ENCODE results near the gene TBC1D17. TPM values are rescaled to one million over a fixed set of nuclear protein-coding genes. Genes with fewer than 3 reads are reported as not detected.
A peak's percentile ranks its signal among the peaks of the same experiment; 100 is the strongest.

TBC1D17 gene
- total RNA-seq, 6 experiments from 2014 or later, result 42.8 to 53.3 (median 46.8) TPM

DNA sequence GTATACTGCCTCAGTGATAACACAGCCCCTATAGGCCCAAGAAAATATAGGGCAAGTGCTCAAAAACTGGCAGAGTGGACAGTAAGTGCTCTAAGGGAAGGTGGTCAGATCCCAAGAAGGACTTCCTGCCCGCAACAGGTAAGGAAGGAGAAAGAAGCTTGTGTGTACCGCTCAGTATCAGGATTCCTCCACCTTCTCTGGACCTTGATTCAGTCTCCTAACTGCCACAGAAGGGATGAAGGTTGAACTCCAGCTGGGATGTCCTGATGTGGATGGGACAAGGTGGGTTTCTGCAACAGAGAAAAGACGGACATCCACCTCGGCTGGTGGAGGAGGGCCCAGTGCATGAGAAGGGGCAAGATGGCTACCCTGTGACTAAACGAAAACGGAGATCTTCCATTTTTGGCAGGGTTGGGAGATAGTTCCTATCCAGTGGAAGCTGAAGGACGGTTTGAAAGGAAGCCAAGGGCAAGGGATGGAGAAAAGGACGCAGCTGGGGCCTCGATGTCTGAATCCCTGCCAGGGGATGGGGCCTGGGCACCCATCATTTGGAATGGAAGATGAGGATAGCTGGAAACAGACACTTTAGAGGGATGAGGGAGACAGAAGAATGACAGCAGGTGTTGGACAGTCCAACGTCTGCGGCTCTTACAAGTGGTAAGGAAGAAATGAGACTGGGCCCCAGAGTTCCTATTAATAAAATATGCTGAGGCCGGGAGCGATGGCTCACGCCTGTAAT is 50.2 kb downstream of the TBC1D17 start:
- Mint-ChIP-seq H3K4me1 (ENCODE audit: low read depth) (peaks cover 27% of the 10 kb centered on the region), H3K27me3 (ENCODE audit: insufficient read depth) (peaks cover 11% of the 10 kb centered on the region; the same call in 1 of the 2 replicates), H3K4me3 (peak overlapping the region; percentile 95), H3K36me3 (ENCODE audit: low read depth) (peaks cover 51% of the 10 kb centered on the region), H3K9me3 (peaks cover 8% of the 10 kb centered on the region; the same call in 1 of the 2 replicates), H3K27ac (peak overlapping the region; percentile 64)
- TF ChIP-seq, protein P1, sequence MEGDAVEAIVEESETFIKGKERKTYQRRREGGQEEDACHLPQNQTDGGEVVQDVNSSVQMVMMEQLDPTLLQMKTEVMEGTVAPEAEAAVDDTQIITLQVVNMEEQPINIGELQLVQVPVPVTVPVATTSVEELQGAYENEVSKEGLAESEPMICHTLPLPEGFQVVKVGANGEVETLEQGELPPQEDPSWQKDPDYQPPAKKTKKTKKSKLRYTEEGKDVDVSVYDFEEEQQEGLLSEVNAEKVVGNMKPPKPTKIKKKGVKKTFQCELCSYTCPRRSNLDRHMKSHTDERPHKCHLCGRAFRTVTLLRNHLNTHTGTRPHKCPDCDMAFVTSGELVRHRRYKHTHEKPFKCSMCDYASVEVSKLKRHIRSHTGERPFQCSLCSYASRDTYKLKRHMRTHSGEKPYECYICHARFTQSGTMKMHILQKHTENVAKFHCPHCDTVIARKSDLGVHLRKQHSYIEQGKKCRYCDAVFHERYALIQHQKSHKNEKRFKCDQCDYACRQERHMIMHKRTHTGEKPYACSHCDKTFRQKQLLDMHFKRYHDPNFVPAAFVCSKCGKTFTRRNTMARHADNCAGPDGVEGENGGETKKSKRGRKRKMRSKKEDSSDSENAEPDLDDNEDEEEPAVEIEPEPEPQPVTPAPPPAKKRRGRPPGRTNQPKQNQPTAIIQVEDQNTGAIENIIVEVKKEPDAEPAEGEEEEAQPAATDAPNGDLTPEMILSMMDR (IDR thresholded peaks at IDR 0.05), result no peak
- no peak for DNase-seq

DNA sequence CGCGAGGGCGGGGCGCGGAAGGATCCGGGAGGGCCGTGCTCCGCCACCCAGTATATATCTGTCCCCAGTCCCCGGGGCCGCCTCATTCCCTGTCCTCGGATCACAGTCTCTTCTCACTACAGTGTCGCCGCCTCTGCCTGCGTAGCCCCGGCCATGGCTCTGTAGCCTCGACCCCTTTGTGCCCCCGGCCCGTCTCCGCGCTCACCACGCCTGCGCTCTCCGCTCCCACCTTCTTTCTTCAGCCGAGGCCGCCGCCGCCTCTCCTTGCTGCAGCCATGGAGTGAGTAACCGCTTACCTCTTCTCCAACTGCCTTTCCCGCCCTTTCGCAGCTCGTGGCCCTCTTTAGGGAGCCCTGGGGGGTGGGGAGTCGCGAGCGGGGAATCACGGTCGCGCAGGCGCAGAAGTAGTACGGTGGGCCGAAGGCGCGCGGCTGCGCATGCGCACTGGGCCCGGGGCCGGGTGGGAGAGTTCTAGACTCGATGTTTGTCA is 51.7 kb downstream of the TBC1D17 start, which contains the start of the genes ATF5 and NUP62:
ATF5 (plus strand) TSS at position 85 of the 490 bp plus-strand sequence. CDS start 1,646 bp downstream, outside the sequence.
NUP62 (minus strand) TSS at position 384 of the 490 bp plus-strand sequence. CDS start 19,697 bp downstream, outside the sequence.
- TF ChIP-seq, protein P1 (IDR thresholded peaks at IDR 0.05), result no peak
- DNase-seq, result peak; percentile 66

GRCh38 chr19:49929611-49930482 is 52.3 kb downstream of the TBC1D17 start:
- peaks cover 59% of the 10 kb centered on the region for H3K36me3 Mint-ChIP-seq (ENCODE audit: low read depth)

More for the DNA sequence above, 51.7 kb downstream of the TBC1D17 start, which contains the start of the genes ATF5 and NUP62:
- peaks cover 8% of the 10 kb centered on the region; the same call in 1 of the 2 replicates for H3K9me3 Mint-ChIP-seq
- H3K36me3 Mint-ChIP-seq (ENCODE audit: low read depth), result peaks cover 59% of the 10 kb centered on the region
- H3K4me3 Mint-ChIP-seq, result peak within 1 kb of the TSS; percentile 95
- H3K27me3 Mint-ChIP-seq (ENCODE audit: insufficient read depth), result peaks cover 13% of the 10 kb centered on the region
- peaks cover 23% of the 10 kb centered on the region for H3K4me1 Mint-ChIP-seq (ENCODE audit: low read depth)
- H3K27ac Mint-ChIP-seq, result peak within 1 kb of the TSS; percentile 94

DNA sequence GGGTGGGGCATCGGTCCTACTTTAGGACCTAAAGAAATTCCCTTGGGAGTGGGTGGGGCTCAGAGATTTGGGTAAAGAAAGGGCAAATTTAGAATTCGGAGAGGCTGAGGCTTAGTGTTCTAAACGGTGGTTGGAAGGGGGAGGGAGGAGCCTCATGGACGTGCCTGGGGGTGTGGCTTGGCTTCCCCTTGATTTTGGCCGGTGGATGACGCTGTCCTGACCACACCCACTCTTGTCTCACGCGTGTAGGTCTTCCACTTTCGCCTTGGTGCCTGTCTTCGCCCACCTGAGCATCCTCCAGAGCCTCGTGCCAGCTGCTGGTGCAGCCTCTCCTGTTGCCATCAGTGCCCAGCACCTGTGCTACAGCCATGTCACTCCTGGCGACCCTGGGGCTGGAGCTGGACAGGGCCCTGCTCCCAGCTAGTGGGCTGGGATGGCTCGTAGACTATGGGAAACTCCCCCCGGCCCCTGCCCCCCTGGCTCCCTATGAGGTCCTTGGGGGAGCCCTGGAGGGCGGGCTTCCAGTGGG is 53.0 kb downstream of the TBC1D17 start:
- H3K4me3 Mint-ChIP-seq, result peak overlapping the region; percentile 95
- peaks cover 8% of the 10 kb centered on the region; the same call in 1 of the 2 replicates for H3K9me3 Mint-ChIP-seq
- H3K27ac Mint-ChIP-seq, result peak overlapping the region; percentile 94; the same call in 1 of the 2 replicates
- TF ChIP-seq, protein P1 (IDR thresholded peaks at IDR 0.05), result no peak
- DNase-seq, result no peak
- peaks cover 54% of the 10 kb centered on the region for H3K36me3 Mint-ChIP-seq (ENCODE audit: low read depth)
- H3K4me1 Mint-ChIP-seq (ENCODE audit: low read depth), result peaks cover 19% of the 10 kb centered on the region
- H3K27me3 Mint-ChIP-seq (ENCODE audit: insufficient read depth), result peaks cover 13% of the 10 kb centered on the region

More at GRCh38 chr19:49929611-49930482, 52.3 kb downstream of the TBC1D17 start:
- peaks cover 8% of the 10 kb centered on the region; the same call in 1 of the 2 replicates for H3K9me3 Mint-ChIP-seq
- H3K4me1 Mint-ChIP-seq (ENCODE audit: low read depth), result peaks cover 23% of the 10 kb centered on the region
- DNase-seq, result peak; percentile 95
- peak overlapping the region; percentile 94 for H3K27ac Mint-ChIP-seq
- peaks cover 13% of the 10 kb centered on the region for H3K27me3 Mint-ChIP-seq (ENCODE audit: insufficient read depth)
- H3K4me3 Mint-ChIP-seq, result peak overlapping the region; percentile 95
- TF ChIP-seq, protein P1 (IDR thresholded peaks at IDR 0.05), result peak; percentile 26; the same call in 1 of the 2 replicates

Measured in HFFc6 (cell line).